GM18909 (cell line): ENCODE results near the gene CYP2E1.
"Not testable (repeated sequence)": the region's sequence is repeated elsewhere in the genome, so short reads cannot be mapped to it uniquely, and the experiment has no call there.

ENCODE experiments used
- ATAC-seq: cut with Tn5 transposase; IDR thresholded peaks from one replicate; pipeline ENCODE4 v1.9.1; 2021; ENCODE audit warnings: mild to moderate bottlenecking; ENCODE audit not compliant: unreplicated experiment, poor library complexity

CYP2E1 gene

GRCh38 chr10:133527771-133528271 lies 658 bp downstream of the CYP2E1 start:
- ATAC-seq, result no peak

- ATAC-seq, result no peak
These were observed 1.2 kb downstream of the CYP2E1 start for GRCh38 chr10:133528296-133528844.

GRCh38 chr10:133528845-133529575 lies 1.8 kb downstream of the CYP2E1 start:
- no peak for ATAC-seq

DNA sequence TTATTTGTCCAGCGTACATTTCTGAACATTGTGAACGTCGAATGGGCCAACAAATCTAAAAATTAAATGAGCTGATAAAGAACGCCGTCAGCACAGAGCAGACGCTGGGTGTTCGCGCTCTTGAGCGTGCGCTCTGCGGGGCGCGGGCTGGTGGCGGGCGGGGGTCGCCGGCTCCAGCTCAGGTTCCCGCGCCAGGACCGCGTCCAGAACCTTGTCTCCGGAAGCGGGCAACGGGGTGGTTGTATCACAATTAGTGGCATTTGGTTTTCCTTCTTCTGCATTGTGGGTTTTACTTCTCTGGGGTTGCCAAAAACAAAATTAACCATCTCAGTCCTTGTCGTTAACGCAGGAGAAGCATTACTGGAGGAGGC lies 2.4 kb downstream of the CYP2E1 start:
- no peak for ATAC-seq

DNA sequence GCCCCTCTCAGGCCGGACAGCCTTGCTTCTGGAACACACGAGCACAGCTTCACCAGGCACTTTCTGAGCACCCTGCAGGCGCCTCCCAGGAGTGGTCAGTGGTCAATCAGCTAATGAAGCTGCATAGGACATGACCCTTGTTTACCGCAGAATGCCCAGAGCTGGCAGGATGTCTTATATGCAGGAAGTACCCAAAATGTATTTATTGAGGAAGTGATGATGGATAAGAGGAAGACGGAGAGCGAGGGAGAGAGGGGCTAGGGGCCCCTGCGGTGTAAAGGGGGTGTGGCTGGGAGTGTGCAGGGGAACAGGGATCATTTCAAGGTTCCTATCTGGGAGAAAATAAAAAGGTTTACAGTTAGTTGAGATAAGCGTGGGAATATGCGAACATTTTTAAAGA lies 3.3 kb downstream of the CYP2E1 start:
- ATAC-seq, result no peak

DNA sequence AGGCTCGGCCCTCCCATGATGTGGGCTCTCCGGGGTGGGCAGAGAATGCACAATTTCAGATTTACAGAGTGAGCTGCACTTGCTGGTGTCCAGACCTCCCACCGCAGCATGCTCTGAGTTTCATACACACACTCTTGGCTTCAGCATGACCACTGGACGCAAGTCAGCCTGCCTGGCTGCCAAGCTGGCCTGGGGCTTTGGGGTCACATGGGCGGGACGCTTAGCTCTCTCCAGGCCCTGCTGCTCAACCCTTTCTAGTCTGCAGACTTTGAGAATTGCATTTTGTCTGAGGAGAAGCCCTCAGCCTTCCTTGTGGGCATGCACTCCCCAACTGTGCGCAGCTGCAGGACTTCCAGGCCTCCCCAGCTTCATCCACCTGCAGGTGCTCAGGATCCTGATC lies 5.7 kb downstream of the CYP2E1 start:
- no peak for ATAC-seq

DNA sequence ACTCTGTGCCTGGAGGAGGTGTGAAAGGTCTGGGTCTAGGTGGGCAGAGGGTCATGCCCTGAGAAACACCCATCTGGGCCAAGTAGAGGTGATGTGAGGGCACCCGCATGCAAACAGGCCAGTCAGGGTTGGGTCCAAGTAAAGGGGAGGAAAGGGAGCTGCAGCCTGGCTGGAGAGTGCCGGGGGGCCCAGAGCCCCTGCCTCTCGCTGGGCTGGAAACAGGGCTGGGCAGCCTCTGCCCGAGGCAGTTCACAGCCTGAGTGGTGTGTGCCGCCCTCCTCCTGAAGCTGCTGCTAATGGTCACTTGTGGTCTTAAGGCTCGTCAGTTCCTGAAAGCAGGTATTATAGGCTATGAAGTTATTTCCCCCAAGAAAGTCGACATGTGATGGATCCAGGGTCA lies 7.3 kb downstream of the CYP2E1 start:
- no peak for ATAC-seq

DNA sequence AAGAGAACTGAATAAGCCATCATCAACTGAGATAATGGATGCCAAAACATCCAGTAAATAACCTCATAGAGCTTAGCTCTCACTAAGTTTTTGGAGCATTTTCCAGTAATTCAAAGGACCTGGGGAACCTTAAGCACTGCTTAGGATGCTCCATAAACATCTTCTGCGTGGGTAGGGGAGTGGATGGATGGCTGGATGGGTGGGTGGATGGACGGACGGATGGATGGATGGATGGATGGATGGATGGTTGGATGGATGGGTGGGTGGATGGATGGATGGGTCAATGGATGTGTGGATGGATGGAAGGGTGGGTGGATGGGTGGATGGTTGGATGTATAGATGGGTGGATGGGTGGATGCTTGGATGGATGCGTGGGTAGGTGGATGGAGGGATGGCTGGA lies 9.0 kb downstream of the CYP2E1 start:
- no peak for ATAC-seq

- ATAC-seq, result no peak
These were observed 10.7 kb downstream of the CYP2E1 start for GRCh38 chr10:133537546-133538545.

- not testable (repeated sequence) for ATAC-seq
These were observed 14.3 kb downstream of the CYP2E1 start for GRCh38 chr10:133541441-133541975.

DNA sequence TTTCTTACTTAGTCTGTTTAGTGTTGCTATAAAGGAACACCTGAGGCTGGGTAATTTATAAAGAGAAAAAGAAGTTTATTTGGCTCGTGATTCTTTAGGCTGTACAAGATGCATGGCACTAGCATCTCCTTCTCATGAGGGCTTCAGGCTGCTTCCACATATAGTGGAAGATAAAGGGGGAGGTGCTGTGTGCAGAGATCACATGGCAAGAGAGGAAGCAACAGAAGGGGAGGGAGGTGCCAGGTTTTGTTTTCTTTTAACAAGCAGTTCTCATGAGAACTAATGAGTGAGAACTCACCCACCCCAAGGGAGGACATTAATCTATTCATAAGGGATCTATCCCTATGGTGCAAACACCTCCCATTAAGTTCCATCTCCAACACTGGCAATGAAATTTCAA lies 17.3 kb downstream of the CYP2E1 start:
- ATAC-seq, result no peak

DNA sequence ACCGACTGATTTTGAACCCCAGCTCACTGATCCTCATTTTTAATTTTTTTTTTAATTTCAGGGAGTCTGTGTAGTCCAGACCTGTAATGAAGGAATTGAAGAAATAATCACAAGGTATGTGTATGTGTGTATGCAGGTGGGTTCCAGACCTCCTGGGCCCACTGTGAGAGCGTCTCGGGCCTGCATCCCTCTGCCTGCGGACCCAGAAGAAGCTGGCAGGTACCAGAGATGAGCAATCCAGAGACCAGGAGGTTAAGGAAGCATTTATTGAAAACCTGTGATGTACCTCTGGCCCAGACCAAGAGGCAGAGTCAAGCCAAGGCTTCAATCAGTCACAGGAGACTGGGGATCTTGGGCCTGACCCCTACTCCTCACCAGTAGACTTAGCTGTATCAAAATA lies 27.4 kb downstream of the CYP2E1 start:
- ATAC-seq, result no peak

DNA sequence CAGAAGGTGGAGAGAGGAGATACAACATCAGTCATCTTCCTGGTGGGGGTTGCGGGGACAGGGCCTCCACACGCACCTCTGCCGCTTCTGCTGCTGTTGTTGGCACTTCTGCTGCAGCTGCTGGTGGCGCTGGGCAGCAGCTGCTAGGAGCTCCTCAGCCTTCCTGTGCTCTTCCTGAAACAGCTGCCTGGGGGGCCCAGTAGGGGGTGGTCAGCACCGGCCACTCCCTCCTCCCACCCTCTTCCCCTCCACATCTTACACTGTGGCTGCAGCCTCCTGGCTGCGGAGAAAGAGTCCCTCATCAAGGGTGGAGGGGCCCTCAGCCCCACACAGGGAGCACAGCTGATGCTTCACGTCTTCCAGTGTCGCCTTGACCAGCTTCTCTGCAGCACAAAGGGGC lies 28.4 kb downstream of the CYP2E1 start:
- ATAC-seq, result no peak

- no peak for ATAC-seq
These were observed 30.2 kb downstream of the CYP2E1 start for GRCh38 chr10:133557381-133557780.

DNA sequence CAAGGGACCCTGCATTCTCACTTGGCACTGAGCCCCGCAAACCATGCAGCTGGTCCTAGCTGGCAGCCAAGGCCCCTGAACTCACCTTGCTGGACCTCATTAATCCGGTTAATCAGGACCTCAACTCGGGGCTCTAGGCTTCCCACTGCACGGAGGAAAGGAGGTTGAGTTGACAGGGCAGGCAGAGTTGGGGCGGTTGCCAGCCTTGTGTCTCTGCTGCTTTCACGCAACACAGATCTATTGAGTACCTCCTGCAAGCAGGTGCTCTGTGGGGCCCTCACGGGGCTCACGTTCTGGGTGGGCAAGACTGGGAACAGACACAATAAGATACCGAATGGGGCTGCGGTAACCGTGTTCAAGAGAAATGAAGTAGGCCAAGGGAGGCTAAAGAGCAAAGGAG lies 32.1 kb downstream of the CYP2E1 start:
- no peak for ATAC-seq

DNA sequence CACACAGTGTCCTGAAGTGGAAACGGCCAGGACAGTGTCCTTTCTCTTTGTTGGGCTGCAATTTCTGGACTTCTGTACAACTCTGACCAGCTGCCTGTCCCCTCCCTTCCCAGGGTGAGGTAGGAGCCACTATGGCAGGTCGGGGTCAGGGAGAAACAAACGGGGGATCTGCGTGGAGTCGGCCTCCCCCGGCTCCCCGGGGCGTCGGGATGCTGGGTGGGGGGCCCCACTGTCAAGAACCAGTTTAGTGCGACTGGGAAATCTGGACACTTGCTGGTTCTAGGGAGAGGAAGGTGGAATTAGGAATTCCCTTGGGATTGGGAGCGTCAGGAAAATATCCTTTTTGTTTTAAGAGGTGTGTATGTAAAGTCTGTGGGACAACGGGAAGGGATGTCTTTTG lies 37.7 kb downstream of the CYP2E1 start:
- no peak for ATAC-seq

DNA sequence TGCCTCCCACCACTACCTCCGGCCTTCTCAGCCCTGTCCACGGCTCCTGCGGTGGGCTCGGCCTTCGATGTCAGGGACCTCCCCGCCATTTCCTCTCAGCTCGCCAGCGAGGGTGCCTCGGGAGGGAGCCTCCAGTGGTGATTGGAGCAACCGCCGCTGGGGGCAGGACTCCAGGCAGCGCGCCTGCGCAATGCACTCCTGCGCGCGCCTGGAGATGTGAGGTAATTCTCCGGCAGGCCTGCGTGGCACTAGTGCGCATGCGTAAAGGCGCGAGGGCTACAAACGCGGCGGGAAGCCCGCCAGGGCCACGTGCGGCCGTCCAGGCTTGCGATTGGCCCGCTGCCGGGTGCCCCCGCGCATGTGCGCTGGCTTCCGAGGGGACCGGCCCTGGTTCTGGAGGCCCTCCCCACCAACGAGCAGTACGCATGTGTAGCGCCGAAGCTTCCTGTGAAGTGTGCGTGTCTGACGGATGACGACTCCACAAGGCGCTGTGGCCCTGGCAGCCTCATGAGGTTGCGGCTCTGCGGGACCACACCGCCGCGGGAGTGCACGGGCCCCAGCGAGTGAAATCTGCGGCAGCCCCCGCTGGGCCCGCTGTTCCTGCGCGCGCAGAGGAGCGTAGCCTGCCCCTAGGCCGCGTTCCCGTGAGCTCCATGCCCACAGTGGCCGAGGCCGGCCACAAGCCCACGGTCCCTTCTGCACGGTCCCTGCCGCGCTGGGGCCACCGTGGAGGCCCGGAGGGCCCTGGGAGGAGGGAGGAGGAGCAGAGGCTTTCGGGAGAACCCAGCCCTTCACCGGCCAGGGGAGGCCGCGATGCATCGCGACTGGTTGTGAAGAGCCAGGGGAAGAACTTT lies 38.5 kb downstream of the CYP2E1 start, which contains the start of gene SYCE1:
TSS of gene SYCE1 (minus strand) at position 143 of the 854 bp plus-strand sequence. CDS start at position 89, 54 bp downstream.
- ATAC-seq, result no peak

- ATAC-seq, result no peak
These were observed 40.0 kb downstream of the CYP2E1 start for GRCh38 chr10:133567119-133567518.

GRCh38 chr10:133567609-133568286 lies 40.6 kb downstream of the CYP2E1 start:
- ATAC-seq, result no peak
